Activated CD8-positive, alpha-beta memory T cell treated with anti-CD3 and anti-CD28 coated beads, Interleukin-2, amount 50 U/mL, for 1 hour (primary cell): ENCODE results near the gene RPRD1B.

Experiments
- DNase-seq: peaks from one replicate; pipeline ENCODE4 v3.0.0-alpha.2; 2020; ENCODE audit errors: extremely low read depth

RPRD1B gene

GRCh38 chr20:38135271-38135650 is 101.7 kb downstream of the RPRD1B start:
- no peak for DNase-seq

DNA sequence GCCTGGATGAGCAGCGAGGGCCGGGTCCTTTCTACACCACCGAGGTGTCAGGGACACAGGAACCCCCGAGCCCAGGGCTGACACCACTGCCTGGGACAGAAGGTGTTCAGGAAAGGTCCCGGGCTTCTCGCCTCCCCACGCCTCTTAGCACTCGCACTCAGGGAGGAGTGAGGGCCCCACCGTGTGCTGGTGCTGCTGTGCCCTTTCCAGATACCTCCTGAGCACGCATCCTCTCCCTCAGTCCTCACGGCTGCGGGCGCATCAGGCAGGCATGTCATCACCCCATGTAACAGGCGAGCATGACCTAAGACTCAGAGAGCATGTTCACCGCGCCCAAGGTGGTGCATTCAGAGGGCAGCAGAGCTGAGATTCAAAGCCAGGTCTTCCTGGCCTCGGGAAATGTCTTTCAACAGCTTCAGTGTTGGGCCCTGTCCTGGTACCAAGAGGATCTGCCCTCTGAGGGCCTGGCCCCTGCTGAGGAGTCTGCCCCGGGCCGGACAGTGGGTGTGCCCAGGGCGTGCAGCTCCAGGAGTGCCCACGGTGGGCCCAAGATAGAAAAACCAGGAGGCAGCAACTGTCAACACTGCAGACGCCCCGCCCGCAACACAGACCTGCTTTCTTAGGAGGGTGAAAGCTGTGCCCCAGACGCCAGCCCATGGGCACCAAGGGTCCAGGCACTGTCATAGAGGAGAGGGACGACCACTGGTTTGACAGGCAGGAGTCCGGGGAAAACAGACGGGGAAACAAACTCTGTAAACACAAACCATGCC is 102.3 kb downstream of the RPRD1B start:
- DNase-seq: no peak

GRCh38 chr20:38136421-38137245 is 103.1 kb downstream of the RPRD1B start:
- no peak for DNase-seq

- DNase-seq: no peak
Observed at GRCh38 chr20:38137441-38138037, 104.0 kb downstream of the RPRD1B start.

GRCh38 chr20:38138086-38138778 is 104.7 kb downstream of the RPRD1B start:
- no peak for DNase-seq

- DNase-seq: no peak
Observed at GRCh38 chr20:38139156-38139912, 105.8 kb downstream of the RPRD1B start.

DNA sequence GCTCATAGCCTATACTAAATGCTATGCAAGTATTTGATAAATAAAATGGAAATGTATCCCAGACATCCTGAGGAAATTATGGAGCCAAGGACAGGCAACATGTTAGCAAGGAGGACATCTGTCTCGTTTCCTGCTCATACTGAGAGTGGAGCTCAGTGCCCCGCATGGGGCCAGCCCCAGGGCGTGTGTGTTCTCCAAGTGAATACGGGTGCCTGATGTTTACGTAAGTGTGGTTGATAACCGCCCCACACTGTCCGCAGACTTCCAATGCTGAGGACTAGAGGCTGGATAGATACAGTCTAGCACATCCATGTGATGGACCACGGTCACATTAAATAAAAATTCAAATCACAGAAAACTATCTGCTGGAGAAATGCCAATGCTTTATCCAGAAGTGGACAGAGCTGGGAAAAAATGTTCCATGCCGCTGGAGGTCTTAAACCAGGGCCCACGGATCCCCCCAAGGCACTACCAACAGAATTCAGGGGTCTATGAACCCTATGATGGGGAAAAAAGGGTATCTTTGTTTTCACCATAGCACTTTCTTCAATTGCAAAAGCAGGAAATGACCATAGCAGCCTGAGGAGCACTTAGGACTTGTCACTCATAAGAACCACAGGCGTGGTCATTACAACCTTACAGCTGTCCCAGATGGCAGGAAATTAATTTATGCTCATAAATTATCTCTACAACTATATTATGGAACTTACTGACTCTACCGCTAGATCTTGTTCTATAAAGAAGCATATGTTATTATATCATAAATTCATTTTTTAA is 106.6 kb downstream of the RPRD1B start:
- no peak for DNase-seq

GRCh38 chr20:38141204-38141888 is 107.8 kb downstream of the RPRD1B start:
- no peak for DNase-seq
